GM19468 (cell line): ENCODE results near the gene FNDC3B.

Experiments
- ATAC-seq: cut with Tn5 transposase; IDR thresholded peaks from one replicate; pipeline ENCODE4 v1.9.1; 2021; ENCODE audit warnings: mild to moderate bottlenecking, moderate library complexity, moderate number of reproducible peaks; ENCODE audit not compliant: unreplicated experiment; ENCODE audit errors: extremely low read depth

FNDC3B gene

GRCh38 chr3:172143739-172144497 is 104.5 kb downstream of the FNDC3B start:
- no peak for ATAC-seq

- ATAC-seq = no peak
These were observed 105.2 kb downstream of the FNDC3B start for GRCh38 chr3:172144601-172145000.

GRCh38 chr3:172145031-172145686 is 105.8 kb downstream of the FNDC3B start:
- ATAC-seq = peak; percentile 41

GRCh38 chr3:172146349-172146748 is 107.0 kb downstream of the FNDC3B start:
- ATAC-seq = no peak

- ATAC-seq = no peak
These were observed 107.9 kb downstream of the FNDC3B start for GRCh38 chr3:172147113-172147818.

- no peak for ATAC-seq
These were observed 108.9 kb downstream of the FNDC3B start for GRCh38 chr3:172148241-172148640.

GRCh38 chr3:172148702-172149565 is 109.6 kb downstream of the FNDC3B start:
- ATAC-seq = no peak

- ATAC-seq = no peak
These were observed 110.9 kb downstream of the FNDC3B start for GRCh38 chr3:172150268-172150667.

- no peak for ATAC-seq
These were observed 111.7 kb downstream of the FNDC3B start for GRCh38 chr3:172150913-172151650.

GRCh38 chr3:172151651-172152649 is 112.6 kb downstream of the FNDC3B start:
- ATAC-seq = no peak

- no peak for ATAC-seq
These were observed 113.5 kb downstream of the FNDC3B start for GRCh38 chr3:172152874-172153273.

- ATAC-seq = no peak
These were observed 114.0 kb downstream of the FNDC3B start for GRCh38 chr3:172153335-172153861.

GRCh38 chr3:172154768-172155664 is 115.6 kb downstream of the FNDC3B start:
- ATAC-seq = no peak

GRCh38 chr3:172155897-172156585 is 116.7 kb downstream of the FNDC3B start:
- ATAC-seq = no peak

GRCh38 chr3:172156586-172156955 is 117.2 kb downstream of the FNDC3B start:
- no peak for ATAC-seq

- no peak for ATAC-seq
These were observed 118.3 kb downstream of the FNDC3B start for GRCh38 chr3:172157564-172158258.
